ENCODE results near the gene PARP14.
"Not testable (repeated sequence)": the region's sequence is repeated elsewhere in the genome, so short reads cannot be mapped to it uniquely, and the experiment has no call there.

PARP14 gene

DNA sequence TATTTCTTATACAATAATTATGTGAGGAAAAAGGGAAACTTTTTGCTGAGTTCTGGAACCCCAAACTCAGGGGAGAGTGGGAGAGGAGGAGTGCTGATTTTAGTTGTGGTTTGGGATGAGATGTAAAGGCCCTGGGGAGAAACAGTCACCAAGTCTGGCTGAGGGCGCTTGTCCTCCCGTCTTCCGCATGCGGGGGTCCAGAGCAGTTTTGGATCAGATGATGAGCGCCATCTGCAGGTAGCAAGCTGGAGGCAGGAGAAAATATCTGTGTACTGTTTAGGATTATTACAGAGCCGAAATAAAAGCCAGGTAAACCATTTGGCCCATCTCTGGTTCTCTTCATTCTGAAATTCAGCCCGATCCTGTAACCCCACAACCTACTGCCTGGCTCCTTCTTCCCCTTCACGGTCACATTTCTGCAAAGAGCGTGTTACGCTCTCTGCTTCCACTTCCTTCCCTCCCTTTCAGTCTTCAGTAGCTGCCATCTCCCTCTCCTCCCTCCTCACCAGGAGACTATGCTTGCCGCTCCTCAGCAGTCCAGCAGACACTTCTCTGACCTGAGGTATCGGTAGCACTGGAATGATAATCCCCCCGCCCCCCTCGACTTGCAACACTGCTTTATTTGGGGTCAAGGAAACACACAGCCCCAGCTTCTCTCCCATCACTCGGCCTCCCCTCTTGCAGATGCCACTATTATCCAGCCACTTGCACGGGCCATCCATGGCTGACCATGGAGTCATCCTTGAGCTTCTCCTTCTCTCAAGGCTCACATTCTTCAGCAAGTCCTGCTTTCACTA, 1.4 kb upstream of the PARP14 start:
- peak; percentile 89 for DNase-seq

DNA sequence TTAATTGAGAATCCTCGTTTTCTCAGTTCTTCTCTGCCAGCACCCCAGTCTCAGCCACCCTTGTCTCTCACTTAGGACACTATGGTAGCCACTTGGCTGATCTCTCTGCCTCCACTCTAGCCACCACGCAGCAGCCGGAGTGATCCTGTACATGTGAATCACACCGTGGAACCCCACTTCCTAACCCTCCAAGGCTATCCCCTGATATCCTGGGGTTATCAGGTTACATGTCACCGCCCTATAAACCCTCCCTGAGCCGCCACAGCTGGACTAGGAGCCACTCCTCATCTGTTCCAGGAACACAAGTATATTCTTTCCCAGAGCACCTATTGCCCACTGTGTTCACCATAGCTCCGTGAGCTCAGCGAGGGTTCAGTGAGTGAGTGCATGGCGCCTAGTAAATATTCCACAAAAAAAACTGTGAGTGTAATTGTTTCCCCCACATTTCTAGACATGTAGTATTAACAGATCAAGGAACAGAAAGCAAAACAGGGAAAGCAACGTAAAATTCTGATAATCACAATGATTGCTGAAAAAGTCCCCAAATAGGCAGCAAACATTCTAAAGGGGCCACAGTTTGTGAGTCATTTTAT, 661 bp upstream of the PARP14 start:
- peak; percentile 14 for DNase-seq

- DNase-seq, result no peak
Observed at GRCh38 chr3:122681284-122681973, 790 bp downstream of the PARP14 start.

- no peak for DNase-seq
Observed at GRCh38 chr3:122681974-122682409, 1.4 kb downstream of the PARP14 start.

- DNase-seq, result not testable (repeated sequence)
Observed at GRCh38 chr3:122682778-122683411, 2.3 kb downstream of the PARP14 start.

- DNase-seq, result no peak
Observed at GRCh38 chr3:122687298-122687697, 6.7 kb downstream of the PARP14 start.

GRCh38 chr3:122688996-122689395, 8.4 kb downstream of the PARP14 start:
- no peak for DNase-seq

GRCh38 chr3:122689587-122689986, 8.9 kb downstream of the PARP14 start:
- DNase-seq, result no peak

GRCh38 chr3:122690096-122690495, 9.5 kb downstream of the PARP14 start:
- DNase-seq, result no peak

- DNase-seq, result no peak
Observed at GRCh38 chr3:122691195-122691594, 10.6 kb downstream of the PARP14 start.

DNA sequence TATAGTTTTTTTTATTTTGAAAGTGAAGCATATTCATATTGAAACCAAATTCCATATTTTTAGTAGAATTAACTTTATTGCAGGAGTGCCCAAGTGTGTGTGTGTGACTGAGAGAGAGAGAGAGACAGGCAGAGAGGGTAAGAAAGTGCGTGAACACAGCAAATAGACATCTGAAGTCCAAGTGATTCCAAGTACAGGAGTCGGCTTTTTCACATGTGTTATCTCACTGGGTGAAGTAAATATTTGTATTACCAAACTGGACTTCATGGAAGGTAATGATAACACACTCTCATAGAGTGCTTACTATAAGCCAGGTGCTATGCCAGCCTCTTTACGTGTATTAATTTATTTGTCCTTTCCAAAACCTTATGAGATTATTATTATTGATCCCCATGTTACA, 12.0 kb downstream of the PARP14 start:
- DNase-seq, result no peak

- no peak for DNase-seq
Observed at GRCh38 chr3:122694966-122695365, 14.3 kb downstream of the PARP14 start.

GRCh38 chr3:122695927-122696561, 15.4 kb downstream of the PARP14 start:
- no peak for DNase-seq

- no peak for DNase-seq
Observed at GRCh38 chr3:122697952-122698620, 17.4 kb downstream of the PARP14 start.

DNA sequence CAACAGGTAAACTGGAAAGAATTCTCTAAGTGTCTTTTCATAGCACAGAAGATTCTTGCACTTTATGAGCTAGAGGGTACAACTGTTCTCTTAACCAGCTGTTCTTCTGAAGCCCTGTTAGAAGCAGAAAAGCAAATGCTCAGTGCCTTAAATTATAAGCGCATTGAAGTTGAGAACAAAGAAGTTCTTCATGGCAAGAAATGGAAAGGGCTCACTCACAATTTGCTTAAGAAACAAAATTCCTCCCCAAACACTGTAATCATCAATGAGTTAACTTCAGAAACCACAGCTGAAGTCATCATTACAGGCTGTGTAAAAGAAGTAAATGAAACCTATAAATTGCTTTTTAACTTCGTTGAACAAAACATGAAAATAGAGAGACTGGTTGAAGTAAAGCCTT, 19.6 kb downstream of the PARP14 start:
- no peak for DNase-seq

- no peak for DNase-seq
Observed at GRCh38 chr3:122705379-122705778, 24.7 kb downstream of the PARP14 start.

- not testable (repeated sequence) for DNase-seq
Observed at GRCh38 chr3:122710616-122711251, 30.1 kb downstream of the PARP14 start.

DNA sequence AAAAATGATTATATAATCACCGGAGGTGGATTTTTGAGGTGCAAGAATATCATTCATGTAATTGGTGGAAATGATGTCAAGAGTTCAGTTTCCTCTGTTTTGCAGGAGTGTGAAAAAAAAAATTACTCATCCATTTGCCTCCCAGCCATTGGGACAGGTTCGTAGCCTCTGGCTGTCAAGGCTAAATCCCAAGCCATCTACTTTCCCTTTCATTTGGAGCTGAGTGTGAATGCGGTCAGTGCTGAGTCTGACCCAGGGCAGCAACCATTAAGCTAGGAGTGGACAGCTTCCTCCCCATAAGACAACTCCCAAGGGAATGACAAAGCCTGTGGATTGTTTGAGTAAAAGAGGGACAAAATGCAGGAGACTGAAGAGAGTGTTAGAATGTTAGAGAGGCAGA, 33.6 kb downstream of the PARP14 start:
- DNase-seq, result no peak

- no peak for DNase-seq
Observed at GRCh38 chr3:122716667-122717066, 36.0 kb downstream of the PARP14 start.

DNA sequence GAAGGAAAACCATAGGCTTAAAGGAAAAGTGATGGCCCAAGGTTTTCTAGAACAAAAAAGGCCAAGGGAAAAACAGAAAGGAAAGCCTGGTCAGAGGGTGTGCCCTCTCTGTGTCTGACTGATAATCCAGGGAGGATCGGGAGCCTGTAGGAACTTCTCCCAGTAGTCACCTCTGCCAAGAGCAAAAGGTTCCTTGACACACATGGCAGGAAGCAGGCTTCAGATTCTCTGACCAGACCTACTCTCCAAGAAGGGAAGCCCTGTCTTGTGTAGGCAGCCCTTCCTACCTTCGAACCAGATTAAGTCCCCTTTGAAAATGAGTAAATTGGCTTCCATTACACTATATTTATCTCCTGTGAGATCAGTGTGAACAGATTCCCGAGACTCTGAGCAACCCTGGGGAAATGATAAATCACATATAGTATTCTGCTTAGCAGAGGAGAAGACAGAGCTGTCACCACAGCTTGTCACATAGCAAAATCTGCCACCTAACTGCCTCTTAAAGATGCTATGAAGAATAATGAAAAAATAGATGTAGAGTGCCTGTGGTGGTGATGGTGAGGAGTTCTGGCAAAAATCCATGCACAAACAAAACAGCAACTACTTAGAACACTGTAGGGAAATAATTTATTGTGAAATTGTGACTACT, 38.8 kb downstream of the PARP14 start:
- no peak for DNase-seq

DNA sequence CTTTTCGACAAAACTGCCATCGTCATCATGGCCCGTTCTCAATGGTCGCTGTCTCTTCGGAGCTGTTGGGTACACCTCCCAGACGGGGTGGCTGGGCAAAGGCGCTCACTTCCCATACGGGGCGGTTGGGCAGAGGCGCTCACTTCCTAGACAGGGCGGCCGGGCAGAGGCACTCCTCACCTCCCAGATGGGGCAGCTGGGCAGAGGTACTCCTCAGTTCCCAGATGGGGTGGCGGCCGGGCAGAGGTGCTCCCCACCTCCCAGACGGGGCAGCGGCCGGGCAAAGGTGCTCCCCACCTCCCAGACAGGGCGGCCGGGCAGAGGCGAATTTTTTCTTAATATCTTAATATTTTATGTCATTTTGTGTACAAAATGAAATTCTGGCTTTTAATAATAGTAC, 44.5 kb downstream of the PARP14 start:
- no peak for DNase-seq
